ENCODE data around the gene ADGRL1. TPM values are rescaled to one million over a fixed set of nuclear protein-coding genes. Genes with fewer than 3 reads are reported as not detected.
A peak's percentile ranks its signal among the peaks of the same experiment; 100 is the strongest.

Gene ADGRL1
- total RNA-seq, 1 donor from 2014 or later = 68.1 TPM

GRCh38 chr19:14120497-14120780 is 85.5 kb downstream of the ADGRL1 start:
- no peak for TF ChIP-seq CTCF (IDR thresholded peaks at IDR 0.05; ENCODE audit: partially characterized antibody, unreplicated experiment)
- peaks cover 14% of the 10 kb centered on the region for H3K27me3 Mint-ChIP-seq (ENCODE audit: unreplicated experiment)
- DNase-seq = no peak
- H3K4me1 Mint-ChIP-seq (ENCODE audit: low read depth, unreplicated experiment) = peaks cover 15% of the 10 kb centered on the region
- H3K9me3 Mint-ChIP-seq (ENCODE audit: unreplicated experiment) = peaks cover 5% of the 10 kb centered on the region
- no peak overlapping the region for H3K27ac Mint-ChIP-seq (ENCODE audit: unreplicated experiment)
- H3K4me3 Mint-ChIP-seq (ENCODE audit: unreplicated experiment) = no peak overlapping the region
- H3K36me3 Mint-ChIP-seq (ENCODE audit: unreplicated experiment) = no peaks in the 10 kb centered on the region

- peaks cover 14% of the 10 kb centered on the region for H3K27me3 Mint-ChIP-seq (ENCODE audit: unreplicated experiment)
- no peak overlapping the region for H3K27ac Mint-ChIP-seq (ENCODE audit: unreplicated experiment)
- no peak for DNase-seq
- H3K36me3 Mint-ChIP-seq (ENCODE audit: unreplicated experiment) = no peaks in the 10 kb centered on the region
- no peak overlapping the region for H3K4me3 Mint-ChIP-seq (ENCODE audit: unreplicated experiment)
- peaks cover 5% of the 10 kb centered on the region for H3K9me3 Mint-ChIP-seq (ENCODE audit: unreplicated experiment)
- no peak for TF ChIP-seq CTCF (IDR thresholded peaks at IDR 0.05; ENCODE audit: partially characterized antibody, unreplicated experiment)
- H3K4me1 Mint-ChIP-seq (ENCODE audit: low read depth, unreplicated experiment) = peaks cover 15% of the 10 kb centered on the region
Observed at GRCh38 chr19:14119644-14120496, 86.1 kb downstream of the ADGRL1 start.

GRCh38 chr19:14119146-14119545 is 86.8 kb downstream of the ADGRL1 start:
- TF ChIP-seq CTCF (IDR thresholded peaks at IDR 0.05; ENCODE audit: partially characterized antibody, unreplicated experiment) = no peak
- H3K9me3 Mint-ChIP-seq (ENCODE audit: unreplicated experiment) = peaks cover 5% of the 10 kb centered on the region
- H3K4me3 Mint-ChIP-seq (ENCODE audit: unreplicated experiment) = peak overlapping the region; percentile 86
- peaks cover 14% of the 10 kb centered on the region for H3K27me3 Mint-ChIP-seq (ENCODE audit: unreplicated experiment)
- peak overlapping the region; percentile 86 for H3K27ac Mint-ChIP-seq (ENCODE audit: unreplicated experiment)
- peaks cover 15% of the 10 kb centered on the region for H3K4me1 Mint-ChIP-seq (ENCODE audit: low read depth, unreplicated experiment)
- H3K36me3 Mint-ChIP-seq (ENCODE audit: unreplicated experiment) = no peaks in the 10 kb centered on the region
- no peak for DNase-seq

DNA sequence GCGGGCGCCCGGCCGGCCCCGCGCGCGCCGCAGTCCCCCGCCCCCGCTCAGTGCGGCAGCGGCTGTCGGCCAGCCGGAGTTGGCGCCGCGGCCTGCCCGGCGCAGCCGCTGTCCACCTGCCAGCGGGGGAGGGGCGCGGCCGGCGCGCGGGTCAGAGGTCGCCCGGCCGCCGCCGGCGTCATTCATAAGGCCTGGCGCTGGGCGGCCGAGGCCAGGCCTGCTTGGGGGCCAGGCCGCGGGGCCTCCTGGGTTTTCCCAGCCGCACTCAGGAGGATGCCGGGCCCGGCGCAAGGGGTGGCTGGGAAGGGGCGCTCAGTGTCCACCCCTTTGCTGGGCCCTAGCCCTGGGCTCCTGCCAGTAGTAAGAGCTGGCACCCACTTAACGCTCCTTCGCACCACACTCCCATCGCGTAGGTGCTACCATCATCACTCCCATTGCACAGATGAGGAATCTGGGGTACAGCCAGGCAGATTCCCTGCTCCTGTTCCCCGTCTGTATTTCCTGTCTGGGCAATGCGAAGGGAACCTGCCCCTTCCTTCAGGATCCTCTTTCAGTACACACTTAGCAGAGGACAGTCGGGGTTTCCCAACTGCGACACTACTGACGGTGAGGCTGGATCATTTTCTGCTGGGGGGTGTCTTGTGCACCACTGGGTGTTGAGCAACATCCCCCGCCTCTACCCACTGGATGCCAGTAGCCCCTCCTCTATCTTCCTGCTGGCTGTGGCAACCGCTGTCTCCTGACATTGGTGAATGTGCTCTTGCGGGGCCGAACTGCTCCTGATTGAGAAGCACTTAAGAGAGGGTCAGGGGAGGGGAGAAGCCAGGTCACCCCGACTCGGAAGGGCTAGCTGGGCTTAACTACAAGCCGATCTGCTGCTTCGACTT is 87.6 kb downstream of the ADGRL1 start:
- peaks cover 5% of the 10 kb centered on the region for H3K9me3 Mint-ChIP-seq (ENCODE audit: unreplicated experiment)
- H3K27me3 Mint-ChIP-seq (ENCODE audit: unreplicated experiment) = peaks cover 14% of the 10 kb centered on the region
- DNase-seq = peak; percentile 25
- H3K4me3 Mint-ChIP-seq (ENCODE audit: unreplicated experiment) = peak overlapping the region; percentile 86
- H3K4me1 Mint-ChIP-seq (ENCODE audit: low read depth, unreplicated experiment) = peaks cover 17% of the 10 kb centered on the region
- H3K27ac Mint-ChIP-seq (ENCODE audit: unreplicated experiment) = peak overlapping the region; percentile 86
- no peak for TF ChIP-seq CTCF (IDR thresholded peaks at IDR 0.05; ENCODE audit: partially characterized antibody, unreplicated experiment)
- no peaks in the 10 kb centered on the region for H3K36me3 Mint-ChIP-seq (ENCODE audit: unreplicated experiment)

Measured in glutamatergic neuron (in vitro differentiated cells).